H1 (cell line): ENCODE data around the gene USP1. TPM values are rescaled to one million over a fixed set of nuclear protein-coding genes. Genes with fewer than 3 reads are reported as not detected.

Source experiments
- CTCF ChIA-PET: fragments of 300-600 bp; sonication (Branson Sonifier 250); formaldehyde crosslinking; loops from one replicate; lab custom pipeline; 2021; ENCODE audit not compliant: partially characterized antibody; lab: Charles Lee
- POLR2A ChIA-PET: fragments of 300-600 bp; sonication (Branson Sonifier 250); formaldehyde crosslinking; loops from one replicate; lab custom pipeline; 2021; ENCODE audit warnings: inconsistent platforms; ENCODE audit not compliant: partially characterized antibody; lab: Charles Lee
- DNase-seq, 2 experiments: peaks; one replicate each; pipeline versions ENCODE4 v3.0.0 to v3.0.0-alpha.2; 2010 to 2022; ENCODE audit warnings: low spot score in 2 of 2, low read depth in 1 of 2, mixed read lengths in 1 of 2
- FAIRE-seq: peaks from 2 replicates; lab custom pipeline; 2011; peaks lifted over from hg19 to GRCh38; lab: Jason Lieb, UNC
- H2AFZ ChIP-seq: 2 replicates; pipeline ENCODE4 v1.8.1; 2012; ENCODE audit warnings: low read length, inconsistent platforms
- H2AK5ac ChIP-seq: 2 replicates; pipeline ENCODE4 v1.6.1; 2013; ENCODE audit warnings: low read depth, low read length
- H2BK120ac ChIP-seq: replicated peaks from 2 replicates; pipeline ENCODE3; 2013; ENCODE audit warnings: low read depth, low read length, inconsistent platforms
- H2BK12ac ChIP-seq: 2 replicates; pipeline ENCODE4 v1.6.1; 2013; ENCODE audit warnings: low read depth, low read length
- H2BK15ac ChIP-seq: 2 replicates; pipeline ENCODE4 v1.6.1; 2013; ENCODE audit warnings: low read length
- H2BK20ac ChIP-seq: 2 replicates; pipeline ENCODE4 v1.6.1; 2013; ENCODE audit warnings: low read length
- H2BK5ac ChIP-seq: 2 replicates; pipeline ENCODE4 v1.6.1; 2013; ENCODE audit warnings: low read depth, low read length
- H3K14ac ChIP-seq: 2 replicates; pipeline ENCODE4 v1.6.1; 2013; ENCODE audit warnings: inconsistent platforms; ENCODE audit not compliant: insufficient read length
- H3K18ac ChIP-seq: 2 replicates; pipeline ENCODE4 v1.6.1; 2013; ENCODE audit warnings: low read length; ENCODE audit errors: extremely low read depth
- H3K23ac ChIP-seq: 2 replicates; pipeline ENCODE4 v1.6.1; 2013; ENCODE audit warnings: inconsistent platforms; ENCODE audit not compliant: insufficient read length
- H3K23me2 ChIP-seq: 2 replicates; pipeline ENCODE4 v1.6.1; 2013; ENCODE audit warnings: low read depth, low read length
- H3K27ac ChIP-seq: 2 replicates; pipeline ENCODE4 v1.6.1; 2011; ENCODE audit warnings: low read depth, low read length, inconsistent platforms
- H3K27me3 ChIP-seq, 4 experiments: replicated peaks in 1 of 4; 1 replicate in 1 of 4; 2 replicates in 3 of 4; pipeline versions ENCODE4 v1.6.1 to v1.8.1; 2011 to 2013; ENCODE audit warnings: low read length in 3 of 4, mild to moderate bottlenecking in 3 of 4, inconsistent platforms in 2 of 4, mixed read lengths in 2 of 4, moderate library complexity in 1 of 4; ENCODE audit not compliant: control insufficient read depth in 3 of 4, insufficient read depth in 3 of 4; ENCODE audit errors: extremely low read depth in 1 of 4
- H3K36me3 ChIP-seq, 4 experiments: 2 replicates each; pipeline versions ENCODE4 v1.6.1 to v1.8.1; 2011 to 2013; ENCODE audit warnings: mild to moderate bottlenecking in 4 of 4, low read length in 3 of 4, moderate library complexity in 2 of 4, control low read depth in 1 of 4, inconsistent platforms in 1 of 4; ENCODE audit not compliant: insufficient read depth in 4 of 4, control insufficient read depth in 2 of 4
- H3K4ac ChIP-seq: replicated peaks from 2 replicates; pipeline ENCODE3; 2013; ENCODE audit warnings: low read length, low read depth, mixed read lengths, inconsistent platforms; ENCODE audit not compliant: insufficient read length
- H3K4me1 ChIP-seq, 4 experiments: replicated peaks in 1 of 4; 1 replicate in 1 of 4; 2 replicates in 3 of 4; pipeline versions ENCODE4 v1.6.1 to v1.8.1; 2011 to 2013; ENCODE audit warnings: low read length in 3 of 4, inconsistent platforms in 2 of 4, mixed read lengths in 1 of 4; ENCODE audit not compliant: insufficient read depth in 4 of 4, control insufficient read depth in 3 of 4
- H3K4me2 ChIP-seq, 2 experiments: 2 replicates each; pipeline versions ENCODE4 v1.6.1 to v1.8.1; 2011 to 2013; ENCODE audit warnings: low read depth in 2 of 2, low read length in 2 of 2, control low read depth in 1 of 2, inconsistent platforms in 1 of 2, mild to moderate bottlenecking in 1 of 2; ENCODE audit not compliant: insufficient read depth in 1 of 2
- H3K4me3 ChIP-seq, 4 experiments: fragments of 200-600, 300-600 bp in 1 of 4; sonication (generic), shearing (Covaris generic), sonication (Bioruptor Twin) in 1 of 4; 2 replicates each; pipeline versions ENCODE4 v1.5.1 to v1.8.1; 2011 to 2016; ENCODE audit warnings: low read length in 4 of 4, low read depth in 3 of 4, control low read depth in 2 of 4, inconsistent platforms in 2 of 4, mild to moderate bottlenecking in 2 of 4, mixed read lengths in 1 of 4, moderate library complexity in 1 of 4; ENCODE audit not compliant: insufficient read depth in 2 of 4; ENCODE audit errors: extremely low read depth in 1 of 4
- H3K56ac ChIP-seq: replicated peaks from 2 replicates; pipeline ENCODE3; 2013; ENCODE audit warnings: low read depth, mild to moderate bottlenecking, mixed read lengths, low read length, inconsistent platforms; ENCODE audit not compliant: insufficient read length
- H3K79me1 ChIP-seq: 2 replicates; pipeline ENCODE4 v1.6.1; 2013; ENCODE audit warnings: low read depth, low read length, control low read depth
- H3K79me2 ChIP-seq, 2 experiments: 2 replicates each; pipeline versions ENCODE4 v1.6.1 to v1.8.1; 2012 to 2013; ENCODE audit warnings: low read length in 2 of 2, mild to moderate bottlenecking in 2 of 2, inconsistent platforms in 1 of 2; ENCODE audit not compliant: insufficient read depth in 2 of 2, control insufficient read depth in 1 of 2
- H3K9ac ChIP-seq, 4 experiments: replicated peaks in 1 of 4; 1 replicate in 1 of 4; 2 replicates in 3 of 4; pipeline versions ENCODE4 v1.6.1 to v1.8.1; 2011 to 2013; ENCODE audit warnings: low read depth in 3 of 4, low read length in 3 of 4, control low read depth in 2 of 4, mild to moderate bottlenecking in 2 of 4, moderate library complexity in 2 of 4, inconsistent platforms in 1 of 4; ENCODE audit errors: extremely low read depth in 1 of 4
- H3K9me3 ChIP-seq, 2 experiments: 2 replicates each; pipeline versions ENCODE4 v1.6.1 to v1.8.1; 2012 to 2013; ENCODE audit warnings: mild to moderate bottlenecking in 2 of 2, moderate library complexity in 2 of 2, control low read depth in 1 of 2, inconsistent platforms in 1 of 2, low read depth in 1 of 2, low read length in 1 of 2, mixed read lengths in 1 of 2; ENCODE audit not compliant: insufficient read depth in 2 of 2
- H4K20me1 ChIP-seq, 2 experiments: replicated peaks in 1 of 2; 2 replicates each; pipeline versions ENCODE3 to v1.8.1; 2011 to 2013; ENCODE audit warnings: inconsistent platforms in 2 of 2, low read length in 2 of 2, mild to moderate bottlenecking in 1 of 2; ENCODE audit not compliant: insufficient read depth in 2 of 2, control insufficient read depth in 1 of 2
- H4K5ac ChIP-seq: 2 replicates; pipeline ENCODE4 v1.6.1; 2013; ENCODE audit warnings: low read length, low read depth, mixed read lengths, inconsistent platforms; ENCODE audit not compliant: insufficient read length
- H4K8ac ChIP-seq: 2 replicates; pipeline ENCODE4 v1.8.0; 2013; ENCODE audit warnings: mild to moderate bottlenecking, moderate library complexity, low read length, inconsistent platforms; ENCODE audit not compliant: insufficient read depth; ENCODE audit errors: extremely low read depth
- H4K91ac ChIP-seq: replicated peaks from 2 replicates; pipeline ENCODE3; 2013; ENCODE audit warnings: low read length, mixed read lengths, inconsistent platforms; ENCODE audit not compliant: insufficient read length
- ASH2L ChIP-seq: fragments of 200-600, 300-600 bp; sonication (generic); IDR thresholded peaks from one replicate; pipeline ENCODE4 v1.7.1; 2017; ENCODE audit warnings: low read length
- BACH1 ChIP-seq: IDR thresholded peaks from 2 replicates; pipeline ENCODE4 v1.6.1; 2012; ENCODE audit warnings: low read length, improper control_type of control experiment
- CTBP2 ChIP-seq: IDR thresholded peaks from 2 replicates; pipeline ENCODE4 v1.7.0; 2011; ENCODE audit warnings: borderline replicate concordance, mild to moderate bottlenecking, moderate library complexity, mixed read lengths, low read length; ENCODE audit not compliant: insufficient read depth, insufficient read length
- EGR1 ChIP-seq: IDR thresholded peaks from 2 replicates; pipeline ENCODE4 v1.6.1; 2011; ENCODE audit warnings: low read depth, low read length, borderline replicate concordance
- JUN ChIP-seq: IDR thresholded peaks from 2 replicates; pipeline ENCODE4 v1.6.1; 2011; ENCODE audit warnings: low read depth, mild to moderate bottlenecking, improper control_type of control experiment, low read length
- RBBP5 ChIP-seq: IDR thresholded peaks from 2 replicates; pipeline ENCODE4 v1.7.1; 2012; ENCODE audit warnings: low read depth, mild to moderate bottlenecking, inconsistent platforms, low read length, moderate library complexity, borderline replicate concordance
- RNF2 ChIP-seq: fragments of 200-900, 300-1000 bp; sonication (generic); IDR thresholded peaks from 2 replicates; pipeline ENCODE4 v1.7.1; 2016; ENCODE audit warnings: borderline replicate concordance, low read depth, mild to moderate bottlenecking, antibody characterized with exemption, low read length; ENCODE audit not compliant: poor library complexity, severe bottlenecking; ENCODE audit errors: missing control alignments
- SIX5 ChIP-seq: IDR thresholded peaks from 2 replicates; pipeline ENCODE4 v1.6.1; 2011; ENCODE audit warnings: mild to moderate bottlenecking, low read depth, low read length
- SP1 ChIP-seq: IDR thresholded peaks from 2 replicates; pipeline ENCODE4 v1.6.1; 2011; ENCODE audit warnings: low read depth, low read length
- SRF ChIP-seq: IDR thresholded peaks from 2 replicates; pipeline ENCODE4 v1.6.1; 2011; ENCODE audit warnings: mild to moderate bottlenecking, low read depth, low read length, moderate library complexity
- WGBS, 2 experiments: shearing (Covaris generic) in 1 of 2; methylation state at CpG; one replicate each; pipeline versions ENCODE4 v1.1.6 to v1.1.7; 2013 to 2015; ENCODE audit warnings: low lambda C conversion rate in 2 of 2, mixed read lengths in 2 of 2, inconsistent platforms in 1 of 2, low coverage in 1 of 2, missing lambda C conversion rate in 1 of 2; ENCODE audit not compliant: insufficient replicate concordance in 2 of 2, insufficient coverage in 1 of 2, insufficient read length in 1 of 2; ENCODE audit errors: extremely low coverage in 1 of 2, missing lambda C conversion rate in 1 of 2; 5-methylcytosine and 5-hydroxymethylcytosine counted together
- polyA plus RNA-seq, 7 experiments: library from polyadenylated mRNA; depleted of rRNA in 3 of 7; stranded (reverse) in 5 of 7; unstranded in 2 of 7; fragments of >200 nt in 5 of 7; fragments of 200-250 nt in 2 of 7; gene quantifications; 1 replicate in 5 of 7; 2 replicates in 1 of 7; 4 replicates in 1 of 7; pipeline versions ENCODE4 v1.2.1 to v1.2.3, GENCODE V29; 2011 to 2013; ENCODE audit warnings: missing spikeins in 2 of 7, mixed read lengths in 2 of 7
- total RNA-seq: library from RNA; stranded (reverse); fragmentation: NEBNext Ultra II Directional; extraction: Animal tissue kit (Norgen Biotek cat#: 25700); gene quantifications from 2 replicates; pipeline ENCODE4 v1.2.1, GENCODE V29; 2021
- TF ChIP-seq, protein P1 (sequence below), 3 experiments: IDR thresholded peaks; 1 replicate in 2 of 3; 2 replicates in 1 of 3; pipeline versions ENCODE4 v1.5.1 to v1.6.1; 2011; ENCODE audit warnings: low read length in 3 of 3, mild to moderate bottlenecking in 3 of 3, inconsistent platforms in 2 of 3, low read depth in 1 of 3, moderate library complexity in 1 of 3; ENCODE audit not compliant: insufficient read depth in 1 of 3; ENCODE audit errors: control extremely low read depth in 1 of 3

The USP1 gene
- total and polyA plus RNA-seq, 2 of the 8 experiments (the other 6 are each of a cell fraction or from before 2014, with no cell fraction given): 9.1 to 49.6 TPM

GRCh38 chr1:62492521-62492920 lies 55.7 kb downstream of the USP1 start:
- Histone ChIP-seq H3K14ac (no peak overlapping the region), H3K9ac (no peak overlapping the region), H2AK5ac (no peak overlapping the region), H3K23me2 (no peaks in the 10 kb centered on the region), H2BK120ac (no peak overlapping the region), H3K36me3 (peaks cover 0 to 3% (median 0%) of the 10 kb centered on the region in 4 experiments; a peak in 1 of 8 replicates)
- CTCF ChIA-PET: interaction anchor here (0.9 kb wide), 1 partner anchor 20 kb away, joined by 3 read pairs; no protein-coding TSS in a partner anchor
- FAIRE-seq (no peak), DNase-seq (no peak)
- TF ChIP-seq JUN (no peak), SP1 (no peak), SRF (no peak), EGR1 (no peak), RBBP5 (no peak), CTBP2 (no peak), ASH2L (no peak), BACH1 (no peak), SIX5 (no peak), RNF2 (no peak)
- TF ChIP-seq, protein P1, sequence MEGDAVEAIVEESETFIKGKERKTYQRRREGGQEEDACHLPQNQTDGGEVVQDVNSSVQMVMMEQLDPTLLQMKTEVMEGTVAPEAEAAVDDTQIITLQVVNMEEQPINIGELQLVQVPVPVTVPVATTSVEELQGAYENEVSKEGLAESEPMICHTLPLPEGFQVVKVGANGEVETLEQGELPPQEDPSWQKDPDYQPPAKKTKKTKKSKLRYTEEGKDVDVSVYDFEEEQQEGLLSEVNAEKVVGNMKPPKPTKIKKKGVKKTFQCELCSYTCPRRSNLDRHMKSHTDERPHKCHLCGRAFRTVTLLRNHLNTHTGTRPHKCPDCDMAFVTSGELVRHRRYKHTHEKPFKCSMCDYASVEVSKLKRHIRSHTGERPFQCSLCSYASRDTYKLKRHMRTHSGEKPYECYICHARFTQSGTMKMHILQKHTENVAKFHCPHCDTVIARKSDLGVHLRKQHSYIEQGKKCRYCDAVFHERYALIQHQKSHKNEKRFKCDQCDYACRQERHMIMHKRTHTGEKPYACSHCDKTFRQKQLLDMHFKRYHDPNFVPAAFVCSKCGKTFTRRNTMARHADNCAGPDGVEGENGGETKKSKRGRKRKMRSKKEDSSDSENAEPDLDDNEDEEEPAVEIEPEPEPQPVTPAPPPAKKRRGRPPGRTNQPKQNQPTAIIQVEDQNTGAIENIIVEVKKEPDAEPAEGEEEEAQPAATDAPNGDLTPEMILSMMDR (IDR thresholded peaks at IDR 0.05; ENCODE audit: control extremely low read depth in 1 of 3, insufficient read depth in 1 of 3, low read depth in 1 of 3, low read length in 3 of 3): no peak
- TF ChIP-seq, all 59 proteins: peak for 0
- Histone ChIP-seq H2AFZ (no peak overlapping the region), H3K4me2 (no peak overlapping the region), H3K18ac (no peak overlapping the region), H4K91ac (no peak overlapping the region), H2BK15ac (no peak overlapping the region), H3K9me3 (no peaks in the 10 kb centered on the region), H2BK12ac (no peak overlapping the region), H4K20me1 (no peaks in the 10 kb centered on the region), H3K4me3 (no peak overlapping the region), H3K79me1 (no peaks in the 10 kb centered on the region), H3K27me3 (peaks cover 0 to 1% (median 0%) of the 10 kb centered on the region in 4 experiments; a peak in 1 of 7 replicates), H3K23ac (no peak overlapping the region), H2BK20ac (no peak overlapping the region), H4K5ac (no peak overlapping the region), H3K27ac (no peak overlapping the region), H2BK5ac (no peak overlapping the region), H3K56ac (no peak overlapping the region), H3K4me1 (peaks cover 0 to 2% (median 0%) of the 10 kb centered on the region in 4 experiments; a peak in 3 of 7 replicates), H3K79me2 (no peaks in the 10 kb centered on the region), H4K8ac (no peak overlapping the region), H3K4ac (no peak overlapping the region)
- POLR2A ChIA-PET: no interaction called here
- WGBS, 2 experiments: 94% methylated on average over 2 of the region's 2 CpGs; no CpG with 5 or more reads in 1 of the 2 experiments
